Measurements from ENCODE around the gene RUNX3. TPM values are rescaled to one million over a fixed set of nuclear protein-coding genes. Genes with fewer than 3 reads are reported as not detected.

The RUNX3 gene
- total RNA-seq, 1 experiment from 2014 or later, result 0.33 TPM

DNA sequence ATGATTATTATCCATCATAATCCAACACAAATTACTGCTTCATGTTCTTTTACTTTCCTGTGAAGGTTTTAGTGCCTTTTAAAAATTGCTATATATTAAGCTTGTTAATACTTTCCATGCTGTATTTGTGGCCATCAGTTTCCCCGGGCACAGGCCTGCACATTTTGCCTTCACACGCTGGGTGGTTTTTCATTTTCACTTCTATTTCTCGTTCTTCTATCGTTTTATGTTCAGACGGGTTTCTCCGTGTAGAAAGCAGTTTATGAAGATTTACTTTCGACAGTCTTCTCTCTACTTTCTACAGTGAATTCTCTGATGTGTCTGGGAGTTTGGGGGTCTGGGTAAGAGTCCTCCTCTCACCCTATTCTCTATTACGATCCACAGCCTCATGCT is 9.5 kb downstream of the RUNX3 start:
- no peaks in the 10 kb centered on the region; the same call in 1 of the 2 replicates for H3K4me1 ChIP-seq (ENCODE audit: insufficient read depth, low read length)
- no peak overlapping the region for H2BK5ac ChIP-seq (ENCODE audit: insufficient read length, low read length)
- no peak overlapping the region for H3K23ac ChIP-seq (ENCODE audit: insufficient read length, low read depth, low read length)
- H2AFZ ChIP-seq (ENCODE audit: low read length), result no peak overlapping the region
- H3K27me3 Mint-ChIP-seq (ENCODE audit: low read depth), result peaks cover 16% of the 10 kb centered on the region
- H3K4me3 Mint-ChIP-seq, result no peak overlapping the region
- H3K9ac ChIP-seq (ENCODE audit: extremely low read depth, insufficient read length, low read length), result no peak overlapping the region
- no peak overlapping the region for H4K8ac ChIP-seq (replicated peaks; ENCODE audit: insufficient read length, low read depth, low read length)
- TF ChIP-seq, protein P1, sequence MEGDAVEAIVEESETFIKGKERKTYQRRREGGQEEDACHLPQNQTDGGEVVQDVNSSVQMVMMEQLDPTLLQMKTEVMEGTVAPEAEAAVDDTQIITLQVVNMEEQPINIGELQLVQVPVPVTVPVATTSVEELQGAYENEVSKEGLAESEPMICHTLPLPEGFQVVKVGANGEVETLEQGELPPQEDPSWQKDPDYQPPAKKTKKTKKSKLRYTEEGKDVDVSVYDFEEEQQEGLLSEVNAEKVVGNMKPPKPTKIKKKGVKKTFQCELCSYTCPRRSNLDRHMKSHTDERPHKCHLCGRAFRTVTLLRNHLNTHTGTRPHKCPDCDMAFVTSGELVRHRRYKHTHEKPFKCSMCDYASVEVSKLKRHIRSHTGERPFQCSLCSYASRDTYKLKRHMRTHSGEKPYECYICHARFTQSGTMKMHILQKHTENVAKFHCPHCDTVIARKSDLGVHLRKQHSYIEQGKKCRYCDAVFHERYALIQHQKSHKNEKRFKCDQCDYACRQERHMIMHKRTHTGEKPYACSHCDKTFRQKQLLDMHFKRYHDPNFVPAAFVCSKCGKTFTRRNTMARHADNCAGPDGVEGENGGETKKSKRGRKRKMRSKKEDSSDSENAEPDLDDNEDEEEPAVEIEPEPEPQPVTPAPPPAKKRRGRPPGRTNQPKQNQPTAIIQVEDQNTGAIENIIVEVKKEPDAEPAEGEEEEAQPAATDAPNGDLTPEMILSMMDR (conservative IDR thresholded peaks at IDR 0.05), result no peak
- no peak overlapping the region for H2AK5ac ChIP-seq (ENCODE audit: insufficient read length, low read length)
- no peak overlapping the region for H3T11ph ChIP-seq (ENCODE audit: low read length)
- no peak overlapping the region for H3K56ac ChIP-seq (ENCODE audit: insufficient read length, low read depth, low read length)
- WGBS (ENCODE audit: extremely low coverage, insufficient read length, low lambda C conversion rate), result no CpG with 5 or more reads among the region's 8 CpGs
- H3K9me3 ChIP-seq (ENCODE audit: control insufficient read depth, low read depth, low read length), result no peaks in the 10 kb centered on the region
- no peaks in the 10 kb centered on the region for H3K79me2 ChIP-seq (ENCODE audit: insufficient read depth, low read length)
- no peak overlapping the region for H3K18ac ChIP-seq (ENCODE audit: insufficient read length, low read depth, low read length)
- no peak overlapping the region for H3K4me2 ChIP-seq (ENCODE audit: insufficient read depth, insufficient read length, low read length)
- H4K20me1 ChIP-seq (ENCODE audit: control insufficient read depth, insufficient read depth, insufficient read length), result no peaks in the 10 kb centered on the region
- no peak for DNase-seq
- H2BK120ac ChIP-seq (ENCODE audit: low read depth, low read length, poor library complexity, severe bottlenecking), result no peak overlapping the region
- no peaks in the 10 kb centered on the region; a peak in 1 of 5 replicates for H3K9me3 Mint-ChIP-seq
- H3K23me2 ChIP-seq (ENCODE audit: insufficient read length, low read depth, low read length, poor library complexity, severe bottlenecking), result no peaks in the 10 kb centered on the region
- no peak overlapping the region for H3K14ac ChIP-seq (ENCODE audit: insufficient read depth, low read length)
- no peak overlapping the region for H2BK12ac ChIP-seq (ENCODE audit: insufficient read length, low read depth, low read length)
- no peak overlapping the region for H4K91ac ChIP-seq (ENCODE audit: insufficient read length, low read depth, low read length)
- H3K79me1 ChIP-seq (ENCODE audit: insufficient read depth, low read depth, low read length, poor library complexity, severe bottlenecking), result no peaks in the 10 kb centered on the region
- H3K36me3 Mint-ChIP-seq (ENCODE audit: insufficient read depth in 1 of 3, low read depth in 3 of 3), result no peaks in the 10 kb centered on the region
- H2BK20ac ChIP-seq (ENCODE audit: low read depth, low read length, poor library complexity, severe bottlenecking), result no peak overlapping the region
- no peak overlapping the region for H3K27ac Mint-ChIP-seq
- peaks cover 0 to 10% of the 10 kb centered on the region in 2 experiments; a peak in 3 of 4 replicates for H3K4me1 Mint-ChIP-seq
- H3K27ac ChIP-seq (ENCODE audit: insufficient read length, low read depth, low read length), result no peak overlapping the region
- H3K27me3 ChIP-seq (ENCODE audit: insufficient read depth, low read length), result peaks cover 5% of the 10 kb centered on the region; the same call in 1 of the 2 replicates
- no peak overlapping the region for H4K5ac ChIP-seq (ENCODE audit: insufficient read length, low read depth, low read length)
- no peak overlapping the region for H2BK15ac ChIP-seq (ENCODE audit: low read depth, low read length)
- no peak overlapping the region for H3K4ac ChIP-seq (ENCODE audit: low read depth, low read length)

Measured in H9 (cell line).